Limb (tissue), 2 donors: ENCODE data around the gene TPTE2.
"Not testable (repeated sequence)": the region's sequence is repeated elsewhere in the genome, so short reads cannot be mapped to it uniquely, and the experiment has no call there.

Source experiments
- DNase-seq, 2 donors: peaks; one replicate each; pipeline ENCODE4 v3.0.0-alpha.2; 2016; ENCODE audit errors: extremely low spot score in 2 of 2

Gene TPTE2

DNA sequence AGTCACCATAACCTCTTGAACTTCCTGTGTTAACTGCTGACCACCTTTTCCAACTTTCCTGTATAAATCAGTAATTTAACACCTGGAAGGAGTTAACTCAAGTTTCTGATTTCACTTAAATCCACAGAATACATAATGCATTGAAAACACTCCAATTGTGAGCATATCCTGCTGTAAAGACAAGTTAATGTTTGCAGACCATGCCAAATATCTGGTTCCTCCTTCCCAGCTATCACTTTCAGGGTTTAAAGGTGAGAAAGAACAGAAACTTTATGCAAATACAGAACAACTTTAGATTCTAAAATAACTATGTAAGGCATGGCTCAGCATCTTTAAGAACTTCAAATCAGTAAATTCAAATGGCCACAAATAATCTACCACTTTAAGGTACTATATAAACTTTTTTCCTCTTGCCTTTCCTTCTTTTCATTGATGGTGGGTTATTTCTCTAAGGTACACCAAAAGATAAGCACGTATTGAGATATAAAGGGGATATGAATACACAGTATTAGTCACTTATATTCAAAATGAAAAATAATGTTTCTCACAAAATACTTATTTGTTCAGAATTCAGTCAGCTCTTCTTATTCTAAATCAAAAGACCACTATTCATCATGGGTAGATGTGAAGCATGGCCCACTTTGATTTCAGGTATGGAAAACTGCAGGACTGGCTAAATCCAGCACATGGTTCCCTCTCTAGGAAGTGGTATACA is 6.6 kb upstream of the TPTE2 start:
- no peak for DNase-seq

DNA sequence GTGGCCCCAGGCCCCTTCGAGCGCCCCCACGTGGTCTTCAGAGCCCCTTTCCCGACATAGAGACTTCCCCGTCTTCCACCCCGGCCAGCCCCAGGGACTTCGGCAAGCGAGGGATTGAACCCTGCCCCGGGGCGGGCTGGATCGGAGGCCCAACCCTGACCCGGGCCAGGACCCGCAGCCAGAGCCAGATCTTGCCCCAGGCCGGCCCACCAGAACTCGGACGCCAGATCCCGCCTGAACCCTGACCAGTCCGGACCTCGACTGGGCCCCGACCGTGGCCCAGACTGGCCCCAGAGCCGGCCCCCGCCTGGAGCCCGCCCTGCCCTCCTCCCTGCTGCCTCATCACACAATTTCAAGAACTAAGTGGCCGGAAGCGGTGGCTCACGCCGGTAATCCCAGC is 253 bp upstream of the TPTE2 start:
- DNase-seq, result no peak

DNA sequence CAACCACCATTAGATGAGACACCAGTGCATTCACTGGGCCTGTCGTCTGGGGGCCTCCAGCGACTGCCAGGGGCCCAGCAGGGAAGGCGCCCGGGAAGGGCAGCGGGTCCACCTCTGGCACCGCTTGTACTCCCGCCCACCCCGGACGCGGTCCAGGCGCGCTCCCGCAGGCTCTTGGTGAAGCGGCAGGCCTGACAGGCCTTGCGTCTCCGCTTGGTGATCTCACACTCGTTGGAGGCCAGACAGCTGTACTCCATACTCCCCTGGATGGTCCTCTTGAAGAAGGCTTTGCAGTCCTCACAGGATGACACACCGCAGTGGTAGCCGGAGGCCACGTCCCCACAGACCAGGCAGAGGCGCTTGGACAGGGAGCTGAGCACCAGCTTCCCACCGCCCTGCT is 660 bp downstream of the TPTE2 start:
- DNase-seq, result not testable (repeated sequence)

DNA sequence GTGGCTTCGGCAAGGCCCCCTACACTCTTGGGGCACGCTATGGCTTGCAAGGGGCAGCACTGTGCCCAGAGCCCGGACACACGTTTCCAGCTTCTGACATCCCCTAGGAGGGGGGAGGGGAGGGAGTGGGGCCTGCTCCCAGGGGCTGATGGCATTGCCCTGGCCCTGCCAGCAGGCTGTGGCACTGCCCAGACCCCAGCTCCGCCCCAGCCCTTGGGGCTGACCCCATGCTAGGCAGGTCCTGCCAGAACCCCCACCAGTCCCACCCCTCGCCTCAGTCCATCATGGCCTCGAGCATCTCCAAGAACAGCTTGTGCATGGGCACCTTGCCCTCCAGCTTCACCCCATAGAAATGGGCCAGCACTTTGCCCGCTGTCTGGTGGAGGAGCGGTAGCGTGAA is 1.6 kb downstream of the TPTE2 start:
- not testable (repeated sequence) for DNase-seq

DNA sequence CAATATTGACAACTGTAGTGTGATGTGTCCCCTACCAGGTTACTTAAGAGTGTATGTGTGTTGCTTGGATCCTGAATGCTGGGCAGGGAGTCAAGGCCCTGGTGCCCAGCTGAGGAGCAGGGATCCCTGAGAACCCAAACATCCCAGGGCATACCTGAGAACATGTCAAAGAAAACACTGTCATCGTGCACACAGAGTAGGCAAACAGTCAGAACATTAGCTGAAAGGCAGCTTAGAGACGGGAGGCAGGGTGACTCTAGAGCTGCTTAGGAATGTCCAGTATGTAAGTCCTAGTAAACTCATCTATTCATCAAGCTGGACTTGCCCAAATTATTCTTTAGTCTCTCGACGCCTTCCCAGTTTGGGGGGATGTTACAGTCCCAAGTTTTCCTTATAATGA is 4.0 kb downstream of the TPTE2 start:
- not testable (repeated sequence) for DNase-seq

DNA sequence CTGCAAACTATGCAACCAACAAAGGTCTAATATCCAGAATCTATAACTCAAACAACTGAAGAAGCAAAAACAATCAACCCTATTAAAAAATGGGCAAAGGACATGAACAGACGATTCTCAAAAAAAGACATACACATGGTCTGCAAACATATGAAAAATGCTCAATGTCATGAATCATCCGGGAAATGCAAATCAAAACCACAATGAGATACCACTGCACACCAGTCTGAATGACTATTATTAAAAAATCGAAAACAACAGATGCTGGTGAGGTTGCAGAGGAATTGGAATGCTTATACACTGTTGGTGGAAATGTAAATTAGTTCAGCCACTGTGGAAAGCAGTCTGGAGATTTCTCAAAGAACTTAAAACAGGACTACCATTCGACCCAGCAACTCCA is 12.1 kb downstream of the TPTE2 start:
- not testable (repeated sequence) for DNase-seq

DNA sequence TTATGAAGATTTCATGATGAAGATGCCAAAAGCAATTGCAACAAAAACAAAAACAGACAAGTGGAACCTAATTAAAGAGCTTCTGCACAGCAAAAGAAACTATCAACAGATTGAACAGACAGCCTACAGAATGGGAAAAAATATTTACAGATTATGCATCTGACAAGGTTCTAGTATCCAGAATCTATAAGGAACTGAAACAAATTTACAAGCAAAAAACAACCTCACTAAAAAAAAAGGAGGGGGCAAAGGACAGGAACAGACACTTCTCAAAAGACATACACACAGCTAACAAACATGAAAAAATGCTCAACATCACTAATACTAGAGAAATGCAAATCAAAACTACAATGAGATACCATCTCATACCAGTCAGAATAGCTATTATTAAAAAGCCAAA is 35.7 kb downstream of the TPTE2 start:
- DNase-seq, result not testable (repeated sequence)

DNA sequence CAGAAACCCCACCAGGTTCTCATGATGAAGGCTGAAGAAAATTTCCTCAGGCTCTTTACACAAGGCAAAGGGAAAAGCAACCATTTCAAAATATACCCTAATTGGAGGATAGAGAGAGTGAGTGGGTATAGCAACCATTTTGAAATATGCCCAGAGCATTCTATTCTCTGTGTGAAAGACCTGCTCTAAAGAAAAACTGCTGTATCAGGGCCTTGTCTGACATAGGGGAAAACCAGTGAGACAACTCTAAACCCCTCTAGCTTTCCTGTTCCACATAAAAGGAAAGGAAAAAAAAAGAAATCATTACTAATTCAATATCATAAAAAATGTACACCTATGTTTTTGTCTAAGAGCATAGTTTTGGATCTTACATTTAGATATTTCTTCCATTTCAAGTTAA is 42.3 kb downstream of the TPTE2 start:
- no peak for DNase-seq

DNA sequence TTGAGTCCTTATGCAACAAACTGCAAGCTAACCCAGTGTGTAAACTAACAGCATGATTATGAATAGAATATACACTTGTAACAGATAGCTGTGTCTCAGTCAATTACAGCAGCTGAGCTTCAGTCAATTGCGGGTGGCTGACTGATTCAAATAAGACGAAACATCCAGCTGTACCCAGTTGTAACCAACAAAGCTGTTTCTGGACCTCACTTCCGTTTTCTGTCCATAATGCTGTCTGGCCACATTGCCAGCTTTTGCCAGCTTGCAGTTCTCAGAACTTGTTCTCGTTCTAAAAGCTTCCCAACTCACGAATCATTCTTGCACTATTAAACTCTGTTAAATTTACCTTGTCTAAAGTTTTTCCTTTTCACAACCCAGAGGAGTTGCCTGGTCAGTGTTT is 53.7 kb downstream of the TPTE2 start:
- not testable (repeated sequence) for DNase-seq

DNA sequence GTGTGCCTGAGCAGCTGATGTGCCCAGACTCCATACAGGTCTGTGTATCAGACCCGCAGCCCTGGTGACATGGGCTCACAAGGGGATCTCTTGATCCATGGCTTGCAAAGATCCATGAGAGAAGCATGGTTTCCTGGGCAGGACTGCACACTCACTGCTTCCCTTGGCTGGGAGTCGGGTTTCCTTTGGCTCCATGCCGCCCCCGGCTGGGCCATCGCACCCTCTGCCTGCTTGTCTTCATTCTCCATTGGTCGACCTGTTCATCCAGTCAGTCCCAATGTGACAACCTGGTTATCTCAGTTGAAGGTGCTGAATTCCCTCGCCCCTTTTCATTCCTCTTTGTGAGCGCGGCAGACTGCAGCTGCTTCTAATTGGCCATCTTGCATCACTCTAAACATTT is 101.2 kb downstream of the TPTE2 start:
- DNase-seq, result not testable (repeated sequence)

DNA sequence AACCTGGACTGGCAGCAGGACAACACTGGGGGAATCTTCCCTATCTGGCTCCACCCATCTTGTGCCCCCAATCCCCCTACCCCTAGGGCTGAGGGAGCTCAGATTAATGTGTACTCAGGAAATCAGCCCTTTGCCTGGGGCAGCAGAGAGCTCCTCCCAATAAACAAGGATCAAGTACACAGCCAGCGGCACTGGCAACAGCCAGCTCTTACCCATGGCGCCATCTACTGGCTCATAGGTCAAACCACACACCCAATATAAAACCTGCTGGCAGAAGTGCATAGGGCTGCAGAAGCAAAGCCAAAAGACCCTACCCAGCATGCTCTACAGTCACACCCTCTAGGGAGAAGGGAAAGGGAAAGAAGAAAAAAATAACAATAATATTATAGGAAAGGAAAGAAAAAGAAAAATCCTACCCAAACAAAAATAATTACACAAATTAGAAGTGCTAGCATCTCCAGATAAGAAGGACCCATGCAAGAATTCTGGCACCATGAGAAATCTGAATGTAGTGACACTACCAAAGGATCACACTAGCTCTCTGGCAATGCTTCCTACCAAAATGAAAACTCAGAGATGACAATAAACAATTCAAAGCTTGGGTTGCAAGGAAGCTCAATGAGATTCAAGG is 122.2 kb downstream of the TPTE2 start:
- not testable (repeated sequence) for DNase-seq

DNA sequence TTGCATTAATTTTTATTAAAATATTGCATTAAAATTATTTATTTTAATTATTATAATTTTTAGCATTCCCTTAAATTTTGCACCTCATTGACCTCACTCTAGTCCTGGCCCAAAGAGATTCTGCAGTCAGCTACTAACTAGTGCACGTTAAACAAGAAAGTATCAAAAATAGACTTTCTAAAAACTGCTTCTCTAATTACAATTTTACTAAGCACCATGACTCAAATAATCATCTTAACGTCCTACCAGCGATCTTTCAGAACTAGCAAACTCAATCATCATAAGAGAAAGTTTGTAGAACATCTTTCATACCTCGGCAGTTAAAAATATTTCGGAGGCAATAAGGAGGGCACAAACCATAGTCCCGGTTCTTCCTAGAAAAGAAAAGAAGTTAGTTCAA is 123.6 kb downstream of the TPTE2 start:
- DNase-seq, result not testable (repeated sequence)

DNA sequence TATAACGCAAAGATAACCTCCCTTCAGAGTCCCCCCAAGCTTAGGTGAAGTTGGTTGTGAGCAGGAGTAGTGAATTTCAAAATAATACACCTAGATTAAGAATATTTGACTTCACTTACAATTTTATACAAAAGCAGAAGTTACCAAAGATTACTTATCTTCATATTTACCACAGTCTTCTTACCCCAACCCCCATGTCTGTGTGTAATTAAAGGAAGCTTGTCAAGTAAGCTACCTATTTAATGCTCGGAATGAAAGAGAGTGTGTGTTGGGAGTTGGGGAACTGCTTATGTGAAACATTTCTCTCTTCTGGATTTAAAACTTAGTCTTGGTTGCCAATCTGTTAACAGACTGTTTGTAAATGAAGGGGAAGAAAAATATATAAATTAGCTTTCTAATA is 139.1 kb downstream of the TPTE2 start:
- not testable (repeated sequence) for DNase-seq

DNA sequence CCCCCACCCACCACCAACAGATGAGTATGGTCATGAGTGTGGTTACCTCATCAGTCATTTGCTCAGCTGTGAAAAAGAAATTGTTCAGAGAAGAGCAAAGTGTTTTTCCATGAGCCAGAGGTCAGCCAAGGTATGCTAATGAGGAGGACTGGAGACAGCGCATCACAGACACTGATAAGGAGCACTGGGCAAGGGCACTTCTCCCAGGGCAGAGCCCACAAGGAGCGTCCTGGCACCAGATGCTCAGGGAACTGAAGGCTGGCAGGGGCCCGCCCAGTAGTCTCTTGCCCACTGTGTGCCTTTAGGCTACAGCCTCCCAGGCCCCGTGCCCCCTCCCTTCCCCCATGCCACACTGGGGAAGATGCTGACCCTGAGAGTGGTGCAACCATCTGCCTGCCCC is 148.8 kb downstream of the TPTE2 start:
- not testable (repeated sequence) for DNase-seq

DNA sequence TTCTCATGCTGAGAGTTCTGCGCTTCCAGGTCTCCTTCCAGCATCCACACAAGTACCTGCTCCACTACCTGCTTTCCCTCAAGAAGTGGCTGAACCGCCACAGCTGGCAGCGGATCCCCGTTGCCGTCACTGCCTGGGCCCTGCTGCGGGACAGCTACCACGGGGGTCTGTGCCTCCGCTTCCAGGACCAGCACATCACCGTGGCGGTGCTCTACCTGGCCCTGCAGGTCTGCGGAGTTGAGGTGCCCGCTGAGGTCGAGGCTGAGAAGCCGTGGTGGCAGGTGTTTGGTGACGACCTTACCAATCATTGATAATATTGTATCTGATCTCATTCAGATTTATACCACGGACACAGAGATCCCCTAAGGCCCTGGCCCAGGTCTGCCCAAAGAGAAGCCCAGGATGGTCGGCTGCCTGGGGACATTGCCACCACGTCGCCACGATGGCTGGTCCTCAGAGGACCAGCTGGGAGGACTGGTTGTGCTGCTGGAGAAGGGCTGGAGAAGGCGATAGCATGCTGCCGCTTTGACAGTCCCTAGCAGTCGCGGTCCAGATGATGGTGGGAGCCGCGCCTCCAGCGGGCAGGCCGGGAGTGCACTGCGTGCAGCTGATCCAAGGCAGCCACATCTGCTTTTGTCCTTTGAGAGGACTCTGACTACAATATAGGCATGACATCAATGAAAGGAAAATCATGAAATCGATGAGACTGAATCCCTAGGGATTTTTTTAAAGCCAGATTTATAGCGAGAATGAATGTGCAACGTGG is 178.4 kb downstream of the TPTE2 start:
- not testable (repeated sequence) for DNase-seq

DNA sequence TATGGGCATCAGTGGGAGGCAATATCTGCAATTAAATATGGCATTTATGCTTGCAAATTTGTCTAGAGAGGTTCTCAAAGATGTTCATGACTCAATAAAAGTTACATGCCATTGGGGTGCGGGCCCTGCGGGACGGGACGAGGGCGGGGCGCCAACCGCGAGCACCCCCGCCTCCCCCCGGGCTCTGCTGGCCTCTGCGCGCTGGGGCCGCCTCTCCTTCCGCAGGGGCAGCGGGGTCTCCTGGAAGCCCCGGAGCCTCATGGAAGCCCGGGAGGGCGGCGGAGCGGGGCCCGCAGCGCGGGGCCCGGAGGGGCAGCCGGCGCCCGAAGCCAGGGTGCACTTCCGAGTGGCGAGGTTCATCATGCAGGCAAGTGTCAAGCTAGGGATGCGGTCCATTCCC is 179.2 kb downstream of the TPTE2 start:
- no peak for DNase-seq
